B cell (primary cell): Measurements from ENCODE around the gene THAP4. TPM values are rescaled to one million over a fixed set of nuclear protein-coding genes. Genes with fewer than 3 reads are reported as not detected.

ENCODE experiments used
- ATAC-seq: fragments of 200-7000 bp; cut with Tn5 transposase; one replicate; pipeline ENCODE4 v1.10.0; 2021; ENCODE audit warnings: low read depth, mild to moderate bottlenecking, moderate number of reproducible peaks, moderate library complexity
- CTCF ChIA-PET: fragments of 350-600 bp; sonication (Branson Sonifier 250); formaldehyde crosslinking; loops from one replicate; lab custom pipeline; 2021; ENCODE audit warnings: antibody characterized with exemption, inconsistent platforms; lab: Charles Lee
- POLR2A ChIA-PET: fragments of 350-600 bp; sonication (Branson Sonifier 250); formaldehyde crosslinking; loops from one replicate; lab custom pipeline; 2021; ENCODE audit warnings: antibody characterized with exemption; lab: Charles Lee
- DNase-seq: peaks from one replicate; pipeline ENCODE4 v3.0.0; 2013
- H2AFZ ChIP-seq: 2 replicates; pipeline ENCODE4 v1.6.1; 2012; ENCODE audit warnings: mild to moderate bottlenecking, low read depth, low read length; ENCODE audit not compliant: insufficient read depth, poor library complexity, severe bottlenecking
- H3K27ac ChIP-seq, 2 donors: 1 replicate in 1 of 2; 2 replicates in 1 of 2; pipeline ENCODE4 v1.5.1; 2012 to 2013; ENCODE audit warnings: low read length in 2 of 2, mild to moderate bottlenecking in 2 of 2, moderate library complexity in 1 of 2
- H3K27me3 ChIP-seq, 4 experiments: fragments of 200-600 bp in 1 of 4; sonication (generic) in 1 of 4; replicated peaks in 1 of 4; 1 replicate in 2 of 4; 2 replicates in 2 of 4; pipeline versions ENCODE4 v1.6.1 to v1.7.0; 2013 to 2016; ENCODE audit warnings: low read length in 3 of 4, mild to moderate bottlenecking in 2 of 4, mixed read lengths in 1 of 4, moderate library complexity in 1 of 4; ENCODE audit not compliant: insufficient read depth in 4 of 4, control insufficient read depth in 3 of 4; ENCODE audit errors: control extremely low read depth in 1 of 4
- H3K36me3 ChIP-seq, 2 experiments: replicated peaks in 1 of 2; 1 replicate in 1 of 2; 2 replicates in 1 of 2; pipeline versions ENCODE4 v1.6.1 to v1.7.1; 2013; ENCODE audit warnings: low read length in 1 of 2; ENCODE audit not compliant: insufficient read depth in 2 of 2, control insufficient read depth in 1 of 2; ENCODE audit errors: control extremely low read depth in 1 of 2, extremely low read depth in 1 of 2
- H3K4me1 ChIP-seq, 2 donors: fragments of 200-600 bp in 1 of 2; sonication (generic) in 1 of 2; 1 replicate in 1 of 2; 2 replicates in 1 of 2; pipeline versions ENCODE4 v1.5.1 to v1.6.1; 2013 to 2017; ENCODE audit warnings: low read length in 2 of 2; ENCODE audit not compliant: control insufficient read depth in 2 of 2, insufficient read depth in 2 of 2
- H3K4me2 ChIP-seq: replicated peaks from 2 replicates; pipeline ENCODE3; 2012; ENCODE audit warnings: mild to moderate bottlenecking, low read depth, low read length; ENCODE audit not compliant: poor library complexity, severe bottlenecking
- H3K4me3 ChIP-seq, 5 experiments: fragments of 200-600 bp in 1 of 5; sonication (generic) in 1 of 5; 1 replicate in 3 of 5; 2 replicates in 2 of 5; pipeline versions ENCODE4 v1.5.1 to v1.7.0; 2011 to 2016; ENCODE audit warnings: low read length in 4 of 5, mild to moderate bottlenecking in 4 of 5, low read depth in 2 of 5, control low read depth in 1 of 5, moderate library complexity in 1 of 5; ENCODE audit not compliant: insufficient read depth in 1 of 5; ENCODE audit errors: control extremely low read depth in 1 of 5, extremely low read depth in 1 of 5
- H3K79me2 ChIP-seq: fragments of 200-600 bp; sonication (generic); one replicate; pipeline ENCODE4 v1.6.0; 2016; ENCODE audit warnings: low read length; ENCODE audit not compliant: control insufficient read depth, insufficient read depth
- H3K9ac ChIP-seq: fragments of 200-600 bp; sonication (generic); 2 replicates; pipeline ENCODE4 v1.6.1; 2017; ENCODE audit warnings: mild to moderate bottlenecking, low read length, moderate library complexity
- H3K9me3 ChIP-seq, 3 donors: one replicate each; pipeline versions ENCODE4 v1.6.1 to v1.7.1; 2013; ENCODE audit warnings: low read length in 2 of 3; ENCODE audit not compliant: control insufficient read depth in 2 of 3, insufficient read depth in 1 of 3; ENCODE audit errors: control extremely low read depth in 1 of 3
- H4K20me1 ChIP-seq: 2 replicates; pipeline ENCODE4 v1.6.0; 2012; ENCODE audit warnings: mild to moderate bottlenecking, low read length; ENCODE audit not compliant: insufficient read depth, control insufficient read depth, poor library complexity, severe bottlenecking
- H3K27ac Mint-ChIP-seq: one replicate; pipeline ENCODE4 v1.8.0; 2021; ENCODE audit warnings: mixed read lengths
- H3K27me3 Mint-ChIP-seq: one replicate; pipeline ENCODE4 v1.8.0; 2021; ENCODE audit warnings: mixed read lengths
- H3K4me1 Mint-ChIP-seq: one replicate; pipeline ENCODE4 v1.8.0; 2021; ENCODE audit warnings: mixed read lengths
- H3K4me3 Mint-ChIP-seq: one replicate; pipeline ENCODE4 v1.8.0; 2021; ENCODE audit warnings: mixed read lengths
- H3K9me3 Mint-ChIP-seq: one replicate; pipeline ENCODE4 v1.8.0; 2022; ENCODE audit warnings: mixed read lengths; ENCODE audit not compliant: insufficient read depth
- CTCF ChIP-seq: fragments of 200-600 bp; IDR thresholded peaks from one replicate; pipeline ENCODE4 v1.8.0; 2022; ENCODE audit warnings: antibody characterized with exemption, mild to moderate bottlenecking
- EZH2 ChIP-seq: IDR thresholded peaks from 2 replicates; pipeline ENCODE4 v1.6.1; 2012; ENCODE audit warnings: borderline replicate concordance, low read depth, mild to moderate bottlenecking, moderate library complexity, low read length; ENCODE audit not compliant: insufficient read depth, poor library complexity, severe bottlenecking
- WGBS: methylation state at CpG from one replicate; pipeline ENCODE4 v1.1.5; 2013; ENCODE audit warnings: missing lambda C conversion rate; ENCODE audit not compliant: insufficient coverage; 5-methylcytosine and 5-hydroxymethylcytosine counted together
- intact Hi-C: fragments of 100-400 bp; cut with micrococcal nuclease; formaldehyde crosslinking; loops from one replicate; pipeline ENCODE4 v1.10.0; 2022
- polyA plus RNA-seq: library from polyadenylated mRNA; depleted of rRNA; stranded (reverse); fragments of >200 nt; gene quantifications from 2 replicates; pipeline ENCODE4 v1.2.3, GENCODE V29; 2012
- total RNA-seq, 2 donors: library from RNA; stranded (reverse); fragments of 120-200 nt in 1 of 2; gene quantifications; 1 replicate in 1 of 2; 2 replicates in 1 of 2; pipeline versions ENCODE4 v1.2.3 to v1.2.4, GENCODE V29; 2013 to 2022

Gene THAP4
- total and polyA plus RNA-seq, 2 donors (not counting 1 experiment from before 2014, with no cell fraction given) = 26.5 to 41.0 TPM

- no peak overlapping the region for H3K9ac ChIP-seq
- Mint-ChIP-seq H3K27ac (no peak overlapping the region), H3K4me3 (no peak overlapping the region), H3K9me3 (peaks cover 12% of the 10 kb centered on the region), H3K4me1 (peaks cover 4% of the 10 kb centered on the region), H3K27me3 (peaks cover 51% of the 10 kb centered on the region)
- POLR2A ChIA-PET = no interaction called here
- H3K27ac ChIP-seq = no peak overlapping the region
- DNase-seq (no peak), ATAC-seq (no peak)
- no peaks in the 10 kb centered on the region for H3K79me2 ChIP-seq
- H4K20me1 ChIP-seq = no peaks in the 10 kb centered on the region
- peaks cover 4 to 24% (median 10%) of the 10 kb centered on the region in 3 donors for H3K9me3 ChIP-seq
- TF ChIP-seq CTCF = no peak
- no peak for TF ChIP-seq EZH2
- no peaks in the 10 kb centered on the region for H3K4me1 ChIP-seq
- 67% methylated on average over 6 of the region's 6 CpGs for WGBS
- intact Hi-C loops = no loop called here
- no peak overlapping the region for H3K4me2 ChIP-seq
- CTCF ChIA-PET = no interaction called here
- H3K4me3 ChIP-seq = no peak overlapping the region
- no peak overlapping the region for H2AFZ ChIP-seq
- peaks cover 0 to 37% (median 11%) of the 10 kb centered on the region in 4 experiments for H3K27me3 ChIP-seq
- no peaks in the 10 kb centered on the region for H3K36me3 ChIP-seq
These were observed 83.0 kb downstream of the THAP4 start for GRCh38 chr2:241553981-241554380.

GRCh38 chr2:241553512-241553830 is 83.5 kb downstream of the THAP4 start:
- Mint-ChIP-seq H3K4me3 (no peak overlapping the region), H3K9me3 (peaks cover 12% of the 10 kb centered on the region), H3K4me1 (peaks cover 4% of the 10 kb centered on the region), H3K27me3 (peaks cover 51% of the 10 kb centered on the region), H3K27ac (no peak overlapping the region)
- Histone ChIP-seq H3K9me3 (peaks cover 4 to 24% (median 10%) of the 10 kb centered on the region in 3 donors), H2AFZ (no peak overlapping the region), H3K4me2 (no peak overlapping the region), H3K9ac (no peak overlapping the region), H3K27ac (no peak overlapping the region), H3K36me3 (no peaks in the 10 kb centered on the region), H3K4me3 (no peak overlapping the region), H3K4me1 (no peaks in the 10 kb centered on the region), H4K20me1 (no peaks in the 10 kb centered on the region), H3K27me3 (peaks cover 0 to 36% (median 10%) of the 10 kb centered on the region in 4 experiments), H3K79me2 (no peaks in the 10 kb centered on the region)
- ATAC-seq (no peak), DNase-seq (no peak)
- intact Hi-C loops = no loop called here
- TF ChIP-seq EZH2 = no peak
- no peak for TF ChIP-seq CTCF
- ChIA-PET CTCF (no interaction called here), POLR2A (no interaction called here)
- WGBS = 61% methylated on average over 5 of the region's 12 CpGs
